Osteocyte (in vitro differentiated cells): ENCODE results near the gene ABLIM2. TPM values are rescaled to one million over a fixed set of nuclear protein-coding genes. Genes with fewer than 3 reads are reported as not detected.

Experiments
- DNase-seq: peaks from one replicate; pipeline ENCODE4 v3.0.0; 2021; ENCODE audit warnings: mixed read lengths; ENCODE audit not compliant: unreplicated experiment; ENCODE audit errors: extremely low spot score
- H3K27ac Mint-ChIP-seq: one replicate; pipeline ENCODE4 v1.8.0; 2021; ENCODE audit warnings: mild to moderate bottlenecking, mixed read lengths; ENCODE audit not compliant: unreplicated experiment
- H3K27me3 Mint-ChIP-seq: one replicate; pipeline ENCODE4 v1.8.0; 2021; ENCODE audit warnings: mixed read lengths; ENCODE audit not compliant: unreplicated experiment
- H3K36me3 Mint-ChIP-seq: one replicate; pipeline ENCODE4 v1.8.0; 2021; ENCODE audit warnings: mixed read lengths; ENCODE audit not compliant: unreplicated experiment
- H3K4me1 Mint-ChIP-seq: one replicate; pipeline ENCODE4 v1.8.0; 2021; ENCODE audit warnings: mixed read lengths; ENCODE audit not compliant: unreplicated experiment
- H3K4me3 Mint-ChIP-seq: one replicate; pipeline ENCODE4 v1.8.0; 2021; ENCODE audit warnings: mild to moderate bottlenecking, moderate library complexity, mixed read lengths; ENCODE audit not compliant: unreplicated experiment
- H3K9me3 Mint-ChIP-seq: one replicate; pipeline ENCODE4 v1.8.0; 2021; ENCODE audit warnings: mixed read lengths; ENCODE audit not compliant: unreplicated experiment
- CTCF ChIP-seq: fragments of 200-600 bp; sonication (generic); IDR thresholded peaks from 2 replicates; pipeline ENCODE4 v1.5.0; 2021; ENCODE audit warnings: antibody characterized with exemption, mild to moderate bottlenecking, moderate library complexity
- total RNA-seq: library from RNA; stranded (reverse); gene quantifications from 2 replicates; pipeline ENCODE4 v1.2.1, GENCODE V29; 2021

ABLIM2 gene
- total RNA-seq, 1 donor from 2014 or later: 0.24 TPM

GRCh38 chr4:8061573-8061972, 97.0 kb downstream of the ABLIM2 start:
- Mint-ChIP-seq H3K4me3 (no peak overlapping the region), H3K27me3 (peaks cover 16% of the 10 kb centered on the region), H3K36me3 (peaks cover 3% of the 10 kb centered on the region), H3K9me3 (peaks cover 6% of the 10 kb centered on the region), H3K27ac (no peak overlapping the region), H3K4me1 (no peaks in the 10 kb centered on the region)
- no peak for DNase-seq
- TF ChIP-seq CTCF: no peak

- H3K4me1 Mint-ChIP-seq: no peaks in the 10 kb centered on the region
- H3K27me3 Mint-ChIP-seq: peaks cover 13% of the 10 kb centered on the region
- peaks cover 3% of the 10 kb centered on the region for H3K36me3 Mint-ChIP-seq
- no peak for DNase-seq
- no peak for TF ChIP-seq CTCF
- no peak overlapping the region for H3K4me3 Mint-ChIP-seq
- no peak overlapping the region for H3K27ac Mint-ChIP-seq
- peaks cover 6% of the 10 kb centered on the region for H3K9me3 Mint-ChIP-seq
Measured at GRCh38 chr4:8061145-8061544, 97.5 kb downstream of the ABLIM2 start.

- no peak for DNase-seq
- no peak overlapping the region for H3K4me3 Mint-ChIP-seq
- H3K9me3 Mint-ChIP-seq: peaks cover 6% of the 10 kb centered on the region
- TF ChIP-seq CTCF: no peak
- no peaks in the 10 kb centered on the region for H3K4me1 Mint-ChIP-seq
- H3K36me3 Mint-ChIP-seq: peaks cover 3% of the 10 kb centered on the region
- H3K27me3 Mint-ChIP-seq: peaks cover 12% of the 10 kb centered on the region
- no peak overlapping the region for H3K27ac Mint-ChIP-seq
Measured at GRCh38 chr4:8060632-8061031, 98.0 kb downstream of the ABLIM2 start.

GRCh38 chr4:8058031-8058479, 100.6 kb downstream of the ABLIM2 start:
- Mint-ChIP-seq H3K4me1 (no peaks in the 10 kb centered on the region), H3K27ac (no peak overlapping the region), H3K36me3 (no peaks in the 10 kb centered on the region), H3K4me3 (no peak overlapping the region), H3K9me3 (peaks cover 4% of the 10 kb centered on the region), H3K27me3 (peaks cover 9% of the 10 kb centered on the region)
- DNase-seq: no peak
- TF ChIP-seq CTCF: no peak

GRCh38 chr4:8055206-8055605, 103.4 kb downstream of the ABLIM2 start:
- no peaks in the 10 kb centered on the region for H3K36me3 Mint-ChIP-seq
- no peak for DNase-seq

More at GRCh38 chr4:8055206-8055605, 103.4 kb downstream of the ABLIM2 start:
- H3K4me1 Mint-ChIP-seq: peaks cover 6% of the 10 kb centered on the region
- no peak for TF ChIP-seq CTCF
- H3K9me3 Mint-ChIP-seq: peaks cover 4% of the 10 kb centered on the region
- H3K27ac Mint-ChIP-seq: no peak overlapping the region
- no peak overlapping the region for H3K4me3 Mint-ChIP-seq
- peaks cover 17% of the 10 kb centered on the region for H3K27me3 Mint-ChIP-seq
